ENCODE data around the gene GPR180. TPM values are rescaled to one million over a fixed set of nuclear protein-coding genes. Genes with fewer than 3 reads are reported as not detected.

Gene GPR180
- total RNA-seq, 1 donor from 2014 or later = 5.6 TPM

DNA sequence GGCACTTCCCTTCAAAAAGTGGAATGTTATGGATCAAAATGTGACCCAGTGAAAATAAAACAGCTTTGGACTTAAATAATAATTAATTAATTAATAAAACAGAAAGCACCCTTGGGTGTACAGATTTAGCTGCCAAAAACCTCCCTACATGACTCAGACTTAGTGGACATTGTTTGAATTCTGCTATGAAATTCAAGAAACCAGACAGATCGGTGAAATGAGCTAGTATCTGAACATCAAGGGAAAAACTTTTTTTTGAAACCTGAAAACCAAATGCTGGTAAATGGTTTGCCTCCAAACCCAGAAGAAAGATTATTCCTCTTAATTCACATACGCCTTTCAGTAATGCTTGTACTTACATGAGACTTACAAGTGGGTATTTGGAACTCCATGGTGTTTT, 77.2 kb downstream of the GPR180 start:
- Histone ChIP-seq H3K27me3 (no peaks in the 10 kb centered on the region), H3K4me3 (no peak overlapping the region), H3K36me3 (no peaks in the 10 kb centered on the region), H3K9me3 (no peaks in the 10 kb centered on the region), H3K27ac (no peak overlapping the region), H3K4me1 (no peaks in the 10 kb centered on the region)
- no peak for TF ChIP-seq POLR2AphosphoS5 (IDR thresholded peaks at IDR 0.05; ENCODE audit: insufficient read depth in 1 of 2, low read depth in 1 of 2)
- TF ChIP-seq, protein P1, sequence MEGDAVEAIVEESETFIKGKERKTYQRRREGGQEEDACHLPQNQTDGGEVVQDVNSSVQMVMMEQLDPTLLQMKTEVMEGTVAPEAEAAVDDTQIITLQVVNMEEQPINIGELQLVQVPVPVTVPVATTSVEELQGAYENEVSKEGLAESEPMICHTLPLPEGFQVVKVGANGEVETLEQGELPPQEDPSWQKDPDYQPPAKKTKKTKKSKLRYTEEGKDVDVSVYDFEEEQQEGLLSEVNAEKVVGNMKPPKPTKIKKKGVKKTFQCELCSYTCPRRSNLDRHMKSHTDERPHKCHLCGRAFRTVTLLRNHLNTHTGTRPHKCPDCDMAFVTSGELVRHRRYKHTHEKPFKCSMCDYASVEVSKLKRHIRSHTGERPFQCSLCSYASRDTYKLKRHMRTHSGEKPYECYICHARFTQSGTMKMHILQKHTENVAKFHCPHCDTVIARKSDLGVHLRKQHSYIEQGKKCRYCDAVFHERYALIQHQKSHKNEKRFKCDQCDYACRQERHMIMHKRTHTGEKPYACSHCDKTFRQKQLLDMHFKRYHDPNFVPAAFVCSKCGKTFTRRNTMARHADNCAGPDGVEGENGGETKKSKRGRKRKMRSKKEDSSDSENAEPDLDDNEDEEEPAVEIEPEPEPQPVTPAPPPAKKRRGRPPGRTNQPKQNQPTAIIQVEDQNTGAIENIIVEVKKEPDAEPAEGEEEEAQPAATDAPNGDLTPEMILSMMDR (IDR thresholded peaks at IDR 0.05) = no peak
- no peak for TF ChIP-seq POLR2A (IDR thresholded peaks at IDR 0.05)
- intact Hi-C loops (cut with DNase I) = no loop called here
- no peak for DNase-seq (ENCODE audit: extremely low spot score in 2 of 2)

DNA sequence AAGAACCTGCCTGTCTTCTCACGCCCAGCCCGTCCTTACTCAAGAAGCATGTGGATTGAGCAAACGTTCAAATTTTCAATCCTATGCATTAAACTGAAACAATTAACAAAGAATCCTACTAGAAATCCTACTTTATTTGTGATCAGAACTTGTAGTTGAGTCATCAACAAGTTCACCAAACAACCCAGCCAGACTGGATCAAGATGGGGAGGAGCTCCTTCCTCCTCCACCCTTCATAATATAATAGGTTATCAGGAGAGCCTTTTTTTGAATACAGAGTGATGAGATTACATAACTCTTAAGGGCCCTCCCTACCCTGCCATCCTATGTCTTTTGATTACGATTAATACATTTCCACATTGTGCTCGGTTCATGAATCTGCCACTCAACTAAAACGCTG, 78.0 kb downstream of the GPR180 start:
- H3K4me3 ChIP-seq = no peak overlapping the region
- intact Hi-C loops (cut with DNase I) = no loop called here
- no peaks in the 10 kb centered on the region for H3K36me3 ChIP-seq
- no peaks in the 10 kb centered on the region for H3K4me1 ChIP-seq
- no peaks in the 10 kb centered on the region for H3K27me3 ChIP-seq
- no peaks in the 10 kb centered on the region for H3K9me3 ChIP-seq
- H3K27ac ChIP-seq = no peak overlapping the region
- TF ChIP-seq, protein P1 (IDR thresholded peaks at IDR 0.05) = no peak
- no peak for TF ChIP-seq POLR2AphosphoS5 (IDR thresholded peaks at IDR 0.05; ENCODE audit: insufficient read depth in 1 of 2, low read depth in 1 of 2)
- no peak for TF ChIP-seq POLR2A (IDR thresholded peaks at IDR 0.05)
- no peak for DNase-seq (ENCODE audit: extremely low spot score in 2 of 2)

DNA sequence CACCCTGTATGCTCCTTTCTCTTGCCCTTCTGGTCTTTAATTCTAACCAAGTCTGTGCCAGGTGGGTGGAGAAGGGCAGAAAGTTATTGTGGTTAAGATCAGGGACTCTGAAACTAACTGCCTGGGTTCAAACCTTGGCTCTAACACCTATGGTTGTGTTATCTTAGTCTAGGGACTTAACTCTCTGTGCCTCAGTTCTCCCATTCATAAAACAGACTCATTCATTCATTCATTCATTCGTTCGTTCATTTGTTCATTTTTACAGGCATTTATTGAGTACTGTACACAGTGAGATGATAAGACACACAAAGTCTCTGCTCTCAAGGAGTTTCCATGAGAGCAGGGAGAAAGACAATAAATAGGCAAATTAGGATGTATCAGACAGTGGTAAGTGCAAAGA, 80.6 kb downstream of the GPR180 start:
- Histone ChIP-seq H3K4me3 (no peak overlapping the region), H3K9me3 (no peaks in the 10 kb centered on the region), H3K4me1 (no peaks in the 10 kb centered on the region), H3K27me3 (no peaks in the 10 kb centered on the region), H3K27ac (no peak overlapping the region), H3K36me3 (no peaks in the 10 kb centered on the region)
- no peak for TF ChIP-seq POLR2AphosphoS5 (IDR thresholded peaks at IDR 0.05; ENCODE audit: insufficient read depth in 1 of 2, low read depth in 1 of 2)
- TF ChIP-seq, protein P1 (IDR thresholded peaks at IDR 0.05) = no peak
- TF ChIP-seq POLR2A (IDR thresholded peaks at IDR 0.05) = no peak
- no peak for DNase-seq (ENCODE audit: extremely low spot score in 2 of 2)
- intact Hi-C loops (cut with DNase I) = no loop called here

DNA sequence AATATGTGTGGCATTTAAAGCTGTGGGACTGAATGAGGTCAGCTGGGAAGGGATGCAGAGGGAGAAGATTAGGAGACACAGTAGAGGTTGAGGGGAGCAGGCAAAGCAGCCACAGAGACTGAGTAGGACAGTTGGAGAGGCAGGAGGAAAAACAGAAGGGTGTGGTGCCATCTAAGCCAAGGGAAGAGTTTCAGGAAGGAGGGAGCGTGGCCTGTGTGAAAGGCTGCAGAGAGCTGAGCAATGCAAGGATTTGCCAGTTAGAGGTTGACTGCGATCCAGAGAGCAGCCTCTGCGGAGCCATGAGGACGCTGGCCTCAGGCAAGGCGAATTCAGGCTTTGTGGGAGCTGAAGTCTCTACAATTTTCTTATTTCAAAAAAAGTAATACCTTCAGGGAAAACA, 81.8 kb downstream of the GPR180 start:
- Histone ChIP-seq H3K4me1 (no peaks in the 10 kb centered on the region), H3K9me3 (no peaks in the 10 kb centered on the region), H3K27ac (no peak overlapping the region), H3K4me3 (no peak overlapping the region), H3K36me3 (no peaks in the 10 kb centered on the region), H3K27me3 (no peaks in the 10 kb centered on the region)
- TF ChIP-seq POLR2AphosphoS5 (IDR thresholded peaks at IDR 0.05; ENCODE audit: insufficient read depth in 1 of 2, low read depth in 1 of 2) = no peak
- TF ChIP-seq, protein P1 (IDR thresholded peaks at IDR 0.05) = no peak
- no peak for TF ChIP-seq POLR2A (IDR thresholded peaks at IDR 0.05)
- intact Hi-C loops (cut with DNase I) = no loop called here
- no peak for DNase-seq (ENCODE audit: extremely low spot score in 2 of 2)

Small RNA genes within 50 kb of the gene (small RNA-seq; reads per million reads assigned to genes)
- not detected for gene RNA5SP36

Other genes starting within 250 kb of the GPR180 start
- not detected for gene DCT, start 122.2 kb upstream of the GPR180 start, total RNA-seq
- gene TGDS, start 5.7 kb upstream of the GPR180 start, total RNA-seq = 9.6 TPM
- 1.2 TPM for gene SOX21, start 110.7 kb downstream of the GPR180 start, total RNA-seq